22Rv1 (cell line): ENCODE measurements around the gene FOXJ3.

Experiments
- H3K27ac ChIP-seq: fragments of 450-650 bp; 2 replicates; pipeline ENCODE4 v1.5.1; 2017
- CTCF ChIP-seq: fragments of 450-650 bp; IDR thresholded peaks from 2 replicates; pipeline ENCODE4 v1.5.1; 2017; ENCODE audit warnings: mild to moderate bottlenecking
- ZFX ChIP-seq: fragments of 450-650 bp; IDR thresholded peaks from 2 replicates; pipeline ENCODE4 v1.6.1; 2017; ENCODE audit warnings: antibody characterized with exemption, borderline replicate concordance

FOXJ3 gene

GRCh38 chr1:42288311-42288985 is 46.6 kb downstream of the FOXJ3 start:
- no peak overlapping the region for H3K27ac ChIP-seq
- TF ChIP-seq CTCF (no peak), ZFX (no peak)

GRCh38 chr1:42282867-42283583 is 52.0 kb downstream of the FOXJ3 start:
- no peak for TF ChIP-seq ZFX
- no peak for TF ChIP-seq CTCF
- no peak overlapping the region for H3K27ac ChIP-seq

- no peak for TF ChIP-seq ZFX
- TF ChIP-seq CTCF = no peak
- no peak overlapping the region for H3K27ac ChIP-seq
Observed at GRCh38 chr1:42282024-42282579, 52.9 kb downstream of the FOXJ3 start.

- H3K27ac ChIP-seq = no peak overlapping the region
- no peak for TF ChIP-seq ZFX
- TF ChIP-seq CTCF = no peak
Observed at GRCh38 chr1:42280821-42281220, 54.2 kb downstream of the FOXJ3 start.

- H3K27ac ChIP-seq = no peak overlapping the region
- no peak for TF ChIP-seq ZFX
- TF ChIP-seq CTCF = no peak
Observed at GRCh38 chr1:42279055-42279454, 56.0 kb downstream of the FOXJ3 start.

GRCh38 chr1:42272920-42273319 is 62.1 kb downstream of the FOXJ3 start:
- TF ChIP-seq ZFX (no peak), CTCF (no peak)
- H3K27ac ChIP-seq = no peak overlapping the region

- TF ChIP-seq CTCF = no peak
- TF ChIP-seq ZFX = no peak
Observed at GRCh38 chr1:42267904-42268303, 67.1 kb downstream of the FOXJ3 start.

More at GRCh38 chr1:42267904-42268303, 67.1 kb downstream of the FOXJ3 start:
- H3K27ac ChIP-seq = no peak overlapping the region
